MM.1S (cell line): ENCODE measurements around the gene PSORS1C2.
A peak's percentile ranks its signal among the peaks of the same experiment; 100 is the strongest.
"Not testable (repeated sequence)": the region's sequence is repeated elsewhere in the genome, so short reads cannot be mapped to it uniquely, and the experiment has no call there.

Experiments
- DNase-seq: peaks from one replicate; pipeline ENCODE4 v3.0.0-alpha.2; 2015
- H2AFZ ChIP-seq: fragments of 300-600 bp; sonication (generic); 2 replicates; pipeline ENCODE4 v1.6.0; 2016; ENCODE audit warnings: antibody characterized with exemption, low read length
- H3F3A ChIP-seq: fragments of 300-600 bp; sonication (generic); 2 replicates; pipeline ENCODE4 v1.6.1; 2016; ENCODE audit warnings: mild to moderate bottlenecking, antibody characterized with exemption, low read length, moderate library complexity, mixed read lengths; ENCODE audit not compliant: insufficient read depth
- H3K27ac ChIP-seq: fragments of 300-600 bp; sonication (generic); 2 replicates; pipeline ENCODE4 v1.5.1; 2016; ENCODE audit warnings: mild to moderate bottlenecking, low read length
- H3K27me3 ChIP-seq: fragments of 300-600 bp; sonication (generic); replicated peaks from 2 replicates; pipeline ENCODE4 v1.6.0; 2016; ENCODE audit warnings: low read length; ENCODE audit not compliant: insufficient read depth
- H3K36me3 ChIP-seq: fragments of 300-600 bp; sonication (generic); replicated peaks from 2 replicates; pipeline ENCODE4 v1.6.1; 2016; ENCODE audit warnings: mild to moderate bottlenecking, low read length, mixed read lengths; ENCODE audit not compliant: insufficient read depth
- H3K4me1 ChIP-seq: fragments of 300-600 bp; sonication (generic); 2 replicates; pipeline ENCODE4 v1.6.1; 2016; ENCODE audit warnings: low read length, mixed read lengths
- H3K4me2 ChIP-seq: fragments of 300-600 bp; sonication (generic); 2 replicates; pipeline ENCODE4 v1.6.0; 2016; ENCODE audit warnings: low read depth, low read length
- H3K4me3 ChIP-seq: fragments of 300-600 bp; sonication (generic); 2 replicates; pipeline ENCODE4 v1.5.1; 2016; ENCODE audit warnings: low read length, mixed read lengths
- H3K79me2 ChIP-seq: fragments of 300-600 bp; sonication (generic); 2 replicates; pipeline ENCODE4 v1.6.1; 2016; ENCODE audit warnings: mixed run types, low read length, mixed read lengths
- H3K9ac ChIP-seq: fragments of 300-600 bp; sonication (generic); 2 replicates; pipeline ENCODE4 v1.6.1; 2016; ENCODE audit warnings: low read length, mixed read lengths
- H3K9me2 ChIP-seq: fragments of 300-600 bp; sonication (generic); replicated peaks from 2 replicates; pipeline ENCODE4 v1.6.1; 2016; ENCODE audit warnings: mild to moderate bottlenecking, low read length, mixed read lengths; ENCODE audit not compliant: insufficient read depth
- H3K9me3 ChIP-seq: fragments of 300-600 bp; sonication (generic); replicated peaks from 2 replicates; pipeline ENCODE4 v1.6.1; 2016; ENCODE audit warnings: mild to moderate bottlenecking, low read length, mixed read lengths; ENCODE audit not compliant: insufficient read depth
- H4K20me1 ChIP-seq: fragments of 300-600 bp; sonication (generic); 2 replicates; pipeline ENCODE4 v1.6.1; 2016; ENCODE audit warnings: mild to moderate bottlenecking, low read length, moderate library complexity, mixed read lengths; ENCODE audit not compliant: insufficient read depth
- EZH2 ChIP-seq: fragments of 300-600 bp; sonication (generic); optimal IDR thresholded peaks from 2 replicates; pipeline ENCODE3; 2017; ENCODE audit warnings: low read depth, mild to moderate bottlenecking, antibody characterized with exemption, low read length, mixed read lengths
- EZH2phosphoT487 ChIP-seq: fragments of 300-600 bp; sonication (generic); IDR thresholded peaks from 2 replicates; pipeline ENCODE4 v1.6.1; 2018; ENCODE audit warnings: antibody characterized with exemption, low read length
- TF ChIP-seq, protein P1 (sequence below): fragments of 300-600 bp; sonication (generic); IDR thresholded peaks from 2 replicates; pipeline ENCODE4 v1.5.1; 2016; ENCODE audit warnings: antibody characterized with exemption, low read length, mixed read lengths

PSORS1C2 gene

DNA sequence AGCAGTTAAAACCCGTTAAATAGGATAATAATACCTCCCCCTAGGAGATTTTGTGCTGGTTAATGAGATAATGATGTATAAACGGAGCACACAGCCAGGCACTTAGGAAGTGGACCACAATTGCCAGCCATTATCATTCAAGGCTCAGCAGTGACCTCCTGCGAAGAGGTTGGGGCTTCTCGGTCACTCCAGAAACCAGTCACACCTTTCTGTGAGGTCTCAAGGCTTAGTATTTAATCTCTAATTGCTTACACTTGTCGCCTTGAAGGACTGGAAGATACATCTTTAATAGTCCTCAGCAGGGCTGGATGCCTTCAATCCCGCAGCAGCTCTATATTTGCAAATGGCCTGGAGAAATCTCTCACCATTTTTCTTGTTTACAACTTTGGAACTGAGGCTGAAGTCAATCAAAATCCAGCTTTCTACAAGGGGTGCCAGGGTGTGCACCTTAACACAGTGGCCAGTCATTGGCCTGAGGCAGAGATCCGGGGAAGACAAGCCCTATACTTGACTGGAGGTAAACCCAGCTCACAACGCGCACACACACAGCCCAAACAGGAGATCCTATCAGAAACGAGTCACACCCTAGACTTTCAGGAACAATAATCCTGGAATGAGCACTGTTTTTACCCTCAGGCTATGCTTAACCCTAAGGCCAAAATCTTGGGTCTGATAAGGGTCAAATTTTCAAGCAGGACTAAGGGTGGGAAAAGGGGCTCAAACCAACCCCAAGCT lies 30.4 kb upstream of the PSORS1C2 start:
- TF ChIP-seq, protein P1, sequence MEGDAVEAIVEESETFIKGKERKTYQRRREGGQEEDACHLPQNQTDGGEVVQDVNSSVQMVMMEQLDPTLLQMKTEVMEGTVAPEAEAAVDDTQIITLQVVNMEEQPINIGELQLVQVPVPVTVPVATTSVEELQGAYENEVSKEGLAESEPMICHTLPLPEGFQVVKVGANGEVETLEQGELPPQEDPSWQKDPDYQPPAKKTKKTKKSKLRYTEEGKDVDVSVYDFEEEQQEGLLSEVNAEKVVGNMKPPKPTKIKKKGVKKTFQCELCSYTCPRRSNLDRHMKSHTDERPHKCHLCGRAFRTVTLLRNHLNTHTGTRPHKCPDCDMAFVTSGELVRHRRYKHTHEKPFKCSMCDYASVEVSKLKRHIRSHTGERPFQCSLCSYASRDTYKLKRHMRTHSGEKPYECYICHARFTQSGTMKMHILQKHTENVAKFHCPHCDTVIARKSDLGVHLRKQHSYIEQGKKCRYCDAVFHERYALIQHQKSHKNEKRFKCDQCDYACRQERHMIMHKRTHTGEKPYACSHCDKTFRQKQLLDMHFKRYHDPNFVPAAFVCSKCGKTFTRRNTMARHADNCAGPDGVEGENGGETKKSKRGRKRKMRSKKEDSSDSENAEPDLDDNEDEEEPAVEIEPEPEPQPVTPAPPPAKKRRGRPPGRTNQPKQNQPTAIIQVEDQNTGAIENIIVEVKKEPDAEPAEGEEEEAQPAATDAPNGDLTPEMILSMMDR: no peak
- TF ChIP-seq EZH2 (no peak), EZH2phosphoT487 (no peak)
- Histone ChIP-seq H3F3A (peaks cover 3% of the 10 kb centered on the region), H2AFZ (no peak overlapping the region), H3K9ac (no peak overlapping the region), H3K4me3 (no peak overlapping the region), H3K79me2 (no peaks in the 10 kb centered on the region), H3K9me3 (no peaks in the 10 kb centered on the region), H4K20me1 (no peaks in the 10 kb centered on the region), H3K4me1 (peaks cover 7% of the 10 kb centered on the region), H3K27me3 (no peaks in the 10 kb centered on the region), H3K4me2 (no peak overlapping the region), H3K27ac (no peak overlapping the region), H3K9me2 (no peaks in the 10 kb centered on the region), H3K36me3 (no peaks in the 10 kb centered on the region)
- DNase-seq: no peak

DNA sequence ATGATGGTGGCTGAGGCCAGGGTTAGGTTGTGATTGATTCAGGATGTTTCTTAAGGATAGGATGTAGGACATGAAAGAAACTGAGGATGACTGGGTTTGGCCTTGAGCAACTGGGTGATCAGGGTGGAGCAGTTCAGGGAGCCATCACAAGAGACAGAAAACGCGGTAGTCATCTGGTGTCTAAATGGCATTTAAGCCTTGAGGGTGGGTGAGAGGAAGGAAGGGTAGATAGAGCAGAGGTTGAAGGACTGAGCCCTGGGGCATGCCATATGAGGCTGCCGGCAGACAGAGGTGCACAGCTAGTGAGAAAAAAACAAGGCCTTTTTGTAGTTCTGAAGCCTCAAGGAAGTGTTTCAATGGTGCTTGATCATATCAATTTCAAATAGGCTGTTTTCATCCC lies 29.7 kb upstream of the PSORS1C2 start:
- Histone ChIP-seq H3K4me3 (no peak overlapping the region), H3K79me2 (no peaks in the 10 kb centered on the region), H3K27me3 (no peaks in the 10 kb centered on the region), H3K9me2 (no peaks in the 10 kb centered on the region), H3F3A (peaks cover 3% of the 10 kb centered on the region), H3K4me2 (no peak overlapping the region), H3K4me1 (peaks cover 13% of the 10 kb centered on the region), H3K36me3 (no peaks in the 10 kb centered on the region), H4K20me1 (no peaks in the 10 kb centered on the region), H3K9ac (no peak overlapping the region), H3K9me3 (no peaks in the 10 kb centered on the region), H3K27ac (no peak overlapping the region), H2AFZ (no peak overlapping the region)
- TF ChIP-seq, protein P1: no peak
- TF ChIP-seq EZH2: no peak
- no peak for TF ChIP-seq EZH2phosphoT487
- DNase-seq: no peak

DNA sequence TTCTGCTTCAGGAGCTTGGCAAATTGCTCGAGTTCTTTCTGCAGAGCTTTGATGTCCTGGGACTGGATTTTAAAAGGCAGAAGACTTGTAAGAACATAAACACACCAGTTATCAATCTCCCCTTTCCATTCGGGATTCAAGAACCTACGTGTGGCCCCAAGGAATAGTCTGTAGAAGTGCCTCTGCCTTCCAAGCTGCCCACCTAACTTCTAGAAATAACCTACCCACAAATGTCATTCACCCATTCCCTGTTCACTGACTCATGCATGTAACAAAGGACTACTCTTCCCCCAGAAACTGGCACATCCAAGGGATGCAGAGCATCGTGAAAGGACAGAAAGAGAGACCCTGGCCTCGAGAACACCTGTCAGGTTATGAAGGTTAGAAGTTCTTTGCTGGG lies 27.1 kb upstream of the PSORS1C2 start:
- H3F3A ChIP-seq: peaks cover 3% of the 10 kb centered on the region
- TF ChIP-seq EZH2phosphoT487: no peak
- TF ChIP-seq, protein P1: no peak
- no peak for TF ChIP-seq EZH2
- H3K9me2 ChIP-seq: no peaks in the 10 kb centered on the region

DNA sequence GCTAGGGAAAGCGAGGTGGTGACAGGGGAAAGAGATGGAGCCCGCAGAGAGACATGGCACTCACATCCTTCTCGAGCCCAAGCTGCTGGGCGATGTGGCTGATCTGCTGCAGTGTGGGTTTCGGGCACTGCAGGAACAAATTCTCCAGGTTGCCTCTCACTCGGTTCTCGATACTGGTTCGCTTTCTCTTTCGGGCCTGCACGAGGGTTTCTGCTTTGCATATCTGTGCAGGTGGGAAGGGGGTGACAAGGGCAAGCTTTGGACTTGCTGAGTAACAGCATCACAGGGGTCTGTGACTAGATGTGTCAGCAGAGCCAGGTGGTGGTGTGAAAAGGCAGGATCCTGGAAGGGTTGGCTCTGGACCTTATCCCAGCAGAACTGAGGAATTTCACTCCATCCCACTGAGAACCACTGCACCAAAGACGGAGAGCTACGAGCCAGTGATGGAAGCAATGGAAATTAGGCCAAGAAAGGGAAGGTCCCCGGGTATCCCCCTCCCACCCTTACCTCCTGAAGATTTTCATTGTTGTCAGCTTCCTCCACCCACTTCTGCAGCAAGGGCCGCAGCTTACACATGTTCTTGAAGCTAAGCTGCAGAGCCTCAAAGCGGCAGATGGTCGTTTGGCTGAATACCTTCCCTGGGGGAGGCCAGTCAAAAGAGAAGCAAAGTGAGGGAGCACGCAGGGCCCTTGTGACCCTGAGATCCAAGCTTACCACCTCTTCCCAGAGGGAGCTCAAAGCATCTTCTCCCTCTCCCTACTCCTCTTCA lies 26.4 kb upstream of the PSORS1C2 start:
- not testable (repeated sequence) for H2AFZ ChIP-seq, H3F3A ChIP-seq, H3K27me3 ChIP-seq, H3K9me2 ChIP-seq, H3K9me3 ChIP-seq, H3K36me3 ChIP-seq, H3K4me3 ChIP-seq, H4K20me1 ChIP-seq, H3K9ac ChIP-seq
- peak; percentile 54 for DNase-seq
- H3K4me2 ChIP-seq: peak overlapping the region; percentile 49; the same call in 1 of the 2 replicates
- peaks cover 22% of the 10 kb centered on the region for H3K79me2 ChIP-seq
- H3K4me1 ChIP-seq: peaks cover 35% of the 10 kb centered on the region
- H3K27ac ChIP-seq: peak overlapping the region; percentile 36; the same call in 1 of the 2 replicates

More for the DNA sequence above, 27.1 kb upstream of the PSORS1C2 start:
- H3K36me3 ChIP-seq: no peaks in the 10 kb centered on the region
- no peaks in the 10 kb centered on the region; the same call in 1 of the 2 replicates for H4K20me1 ChIP-seq
- H3K4me2 ChIP-seq: no peak overlapping the region
- H2AFZ ChIP-seq: no peak overlapping the region
- no peak overlapping the region for H3K27ac ChIP-seq
- H3K9me3 ChIP-seq: no peaks in the 10 kb centered on the region
- peaks cover 15% of the 10 kb centered on the region for H3K79me2 ChIP-seq
- H3K4me1 ChIP-seq: peaks cover 35% of the 10 kb centered on the region
- H3K4me3 ChIP-seq: no peak overlapping the region
- no peak for DNase-seq
- H3K27me3 ChIP-seq: no peaks in the 10 kb centered on the region
- H3K9ac ChIP-seq: no peak overlapping the region

DNA sequence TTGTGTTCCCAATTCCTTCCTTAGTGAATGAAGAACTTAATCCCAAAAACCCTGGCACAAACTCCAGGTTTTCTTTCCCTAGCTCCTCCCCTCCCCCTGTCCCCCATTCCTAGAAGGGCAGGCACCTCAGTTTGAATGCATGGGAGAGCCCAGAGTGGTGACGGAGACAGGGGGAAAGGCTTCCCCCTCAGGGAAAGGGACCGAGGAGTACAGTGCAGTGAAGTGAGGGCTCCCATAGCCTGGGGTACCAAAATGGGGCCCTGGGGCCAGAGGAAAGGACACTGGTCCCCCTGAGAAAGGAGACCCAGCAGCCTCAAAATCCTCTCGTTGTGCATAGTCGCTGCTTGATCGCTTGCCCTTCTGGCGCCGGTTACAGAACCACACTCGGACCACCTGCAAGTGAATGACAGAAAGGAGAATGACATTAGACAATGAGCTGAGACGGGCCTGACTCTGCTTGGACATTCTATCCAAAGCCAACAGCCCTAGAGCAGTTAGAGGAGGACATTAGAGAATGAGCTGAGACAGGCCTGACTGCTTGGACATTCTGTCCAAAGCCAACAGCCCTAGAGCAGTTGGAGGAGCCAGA lies 25.7 kb upstream of the PSORS1C2 start:
- H3F3A ChIP-seq, H3K4me3 ChIP-seq, H3K9ac ChIP-seq, H3K36me3 ChIP-seq, H3K9me3 ChIP-seq, H3K27me3 ChIP-seq, H3K9me2 ChIP-seq, H4K20me1 ChIP-seq, H2AFZ ChIP-seq: not testable (repeated sequence)
- Histone ChIP-seq H3K4me1 (peaks cover 40% of the 10 kb centered on the region), H3K79me2 (peaks cover 29% of the 10 kb centered on the region), H3K4me2 (peak overlapping the region; percentile 49; the same call in 1 of the 2 replicates), H3K27ac (peak overlapping the region; percentile 36; the same call in 1 of the 2 replicates)
- peak; percentile 13 for DNase-seq
